Spleen (tissue), 11 donors: ENCODE data around the gene RAB11FIP4. TPM values are rescaled to one million over a fixed set of nuclear protein-coding genes. Genes with fewer than 3 reads are reported as not detected.

ENCODE experiments used
- DNase-seq: peaks from one replicate; pipeline ENCODE4 v3.0.0-alpha.2; 2020
- H3K27ac ChIP-seq, 8 donors: fragments of 200-600 bp; sonication (generic) in 7 of 8; 1 replicate in 4 of 8; 2 replicates in 4 of 8; pipeline versions ENCODE4 v1.5.0 to v1.8.0; 2016 to 2021; ENCODE audit warnings: inconsistent platforms in 4 of 8, mild to moderate bottlenecking in 4 of 8, moderate library complexity in 1 of 8
- H3K27me3 ChIP-seq, 7 donors: fragments of 200-600 bp; sonication (generic) in 6 of 7; replicated peaks in 1 of 7; 1 replicate in 4 of 7; 2 replicates in 3 of 7; pipeline versions ENCODE4 v1.5.0 to v1.8.0; 2016 to 2021; ENCODE audit warnings: inconsistent platforms in 3 of 7, mild to moderate bottlenecking in 1 of 7
- H3K36me3 ChIP-seq, 6 donors: fragments of 200-600 bp; sonication (generic) in 5 of 6; 1 replicate in 4 of 6; 2 replicates in 2 of 6; pipeline versions ENCODE4 v1.5.0 to v1.8.0; 2016 to 2021; ENCODE audit warnings: inconsistent platforms in 2 of 6
- H3K4me1 ChIP-seq, 6 donors: fragments of 200-600 bp; sonication (generic) in 5 of 6; 1 replicate in 3 of 6; 2 replicates in 3 of 6; pipeline versions ENCODE4 v1.5.0 to v1.8.0; 2016 to 2021; ENCODE audit warnings: inconsistent platforms in 3 of 6
- H3K4me3 ChIP-seq, 8 donors: fragments of 200-600 bp; sonication (generic) in 7 of 8; 1 replicate in 4 of 8; 2 replicates in 4 of 8; pipeline versions ENCODE4 v1.5.0 to v1.8.0; 2016 to 2021; ENCODE audit warnings: inconsistent platforms in 4 of 8, mild to moderate bottlenecking in 4 of 8, moderate library complexity in 2 of 8
- H3K9me3 ChIP-seq, 8 donors: fragments of 200-600 bp; sonication (generic) in 7 of 8; 1 replicate in 4 of 8; 2 replicates in 4 of 8; pipeline versions ENCODE4 v1.5.0 to v1.8.0; 2016 to 2021; ENCODE audit warnings: inconsistent platforms in 4 of 8
- POLR2A ChIP-seq, 3 donors: fragments of 450-650 bp; IDR thresholded peaks; one replicate each; pipeline ENCODE4 v1.5.1; 2017; ENCODE audit warnings: antibody characterized with exemption in 3 of 3, mild to moderate bottlenecking in 1 of 3
- POLR2AphosphoS5 ChIP-seq, 3 donors: sonication (generic); formaldehyde crosslinking; IDR thresholded peaks; one replicate each; pipeline ENCODE4 v1.5.1; 2017; ENCODE audit warnings: antibody characterized with exemption in 3 of 3
- WGBS, 5 donors: extraction: QIAGEN DNeasy Blood & Tissue Kit in 3 of 5; methylation state at CpG; one replicate each; pipeline versions ENCODE4 v1.1.5 to v1.1.7; 2013 to 2018; 5-methylcytosine and 5-hydroxymethylcytosine counted together
- intact Hi-C: fragments of 100-400 bp; cut with DNase I; formaldehyde crosslinking; loops from one replicate; pipeline ENCODE4 v1.15.0; 2023; ENCODE audit warnings: low total_unique reads
- polyA plus RNA-seq, 3 donors: library from polyadenylated mRNA; stranded (reverse); fragments of 200-250 nt; gene quantifications; one replicate each; pipeline ENCODE4 v1.2.1, GENCODE V29; 2013
- total RNA-seq, 7 donors: library from RNA; depleted of rRNA in 3 of 7; stranded (reverse); fragments of >200 nt in 3 of 7; fragmentation: NEBNext Ultra II Directional in 4 of 7; extraction: Animal tissue kit (Norgen Biotek cat#: 25700) in 4 of 7; gene quantifications; one replicate each; pipeline versions ENCODE4 v1.1.0 to v1.2.1, GENCODE V29; 2016 to 2021
- TF ChIP-seq, protein P1 (sequence below), 11 experiments: fragments of 200-600 bp in 7 of 11; fragments of 450-650 bp in 4 of 11; sonication (generic) in 4 of 11; IDR thresholded peaks in 8 of 11; conservative IDR thresholded peaks in 3 of 11; 1 replicate in 7 of 11; 2 replicates in 4 of 11; pipeline versions ENCODE4 v1.4.0 to v1.8.0; 2016 to 2021; ENCODE audit warnings: antibody characterized with exemption in 11 of 11, inconsistent platforms in 4 of 11, mild to moderate bottlenecking in 1 of 11
- donor health status: healthy with polysubstance abuse.
- donor health status: DM: no; HTN: no; CAD: no; lungs with moderate emphysema.
- donor health status: DM: no; HTN: no; CAD: no.
- donor health status: Bipolar disorder and iron deficiency.
- donor health status: healthy.
- donor health status: DM: no; HTN: no; CAD: no.
- donor health status: DM: yes; HTN: yes; CAD: no.

The RAB11FIP4 gene
- total and polyA plus RNA-seq, 10 donors = 5.5 to 25.2 (median 20.9) TPM

DNA sequence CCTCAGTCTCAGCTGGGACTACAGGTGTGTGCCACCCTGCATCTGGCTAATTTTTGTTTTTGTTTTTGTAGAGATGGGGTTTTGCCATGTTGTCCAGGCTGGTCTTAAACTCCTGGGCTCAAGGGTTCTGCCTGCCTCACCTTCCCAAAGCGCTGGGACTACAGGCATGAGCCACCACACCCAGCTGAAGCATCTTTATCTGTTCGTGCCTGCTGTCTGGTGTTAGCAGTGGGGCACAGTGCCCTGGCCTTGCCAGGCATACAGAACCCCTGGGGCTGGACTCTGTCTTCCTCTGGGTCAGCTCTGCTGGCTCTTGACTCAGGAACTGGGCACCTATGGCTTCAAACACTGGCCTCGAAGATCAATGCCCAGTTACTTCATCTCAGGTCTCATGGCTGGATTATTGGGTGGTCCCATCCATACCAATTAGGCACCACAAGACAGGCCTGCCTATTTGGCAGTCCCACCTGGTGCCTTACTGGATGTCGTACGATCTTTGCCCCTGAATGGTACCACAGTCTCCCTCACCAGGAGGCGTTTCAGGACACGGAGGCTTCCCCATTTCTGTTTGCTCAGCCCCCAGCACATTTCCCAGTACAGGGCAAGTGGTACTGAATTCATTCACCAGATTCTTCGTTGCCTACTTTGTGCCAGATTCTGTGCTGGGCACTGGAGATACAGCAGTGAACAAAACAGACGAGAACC, 99.3 kb downstream of the RAB11FIP4 start:
- Histone ChIP-seq H3K36me3 (no peaks in the 10 kb centered on the region), H3K27me3 (peaks cover 0 to 21% (median 3%) of the 10 kb centered on the region in 7 donors), H3K4me1 (peaks cover 64 to 90% (median 89%) of the 10 kb centered on the region in 6 donors), H3K4me3 (peak overlapping the region in 1 of 8 donors; percentile 82), H3K9me3 (no peaks in the 10 kb centered on the region), H3K27ac (peak overlapping the region; percentile 71 to 94 (median 91))
- 66 to 80% (median 73%) methylated on average over 6 to 9 of the region's 9 CpGs for WGBS, 5 donors
- intact Hi-C loops = no loop called here
- TF ChIP-seq POLR2AphosphoS5 (IDR thresholded peaks at IDR 0.05) (no peak), POLR2A (IDR thresholded peaks at IDR 0.05) (no peak)
- TF ChIP-seq, protein P1, sequence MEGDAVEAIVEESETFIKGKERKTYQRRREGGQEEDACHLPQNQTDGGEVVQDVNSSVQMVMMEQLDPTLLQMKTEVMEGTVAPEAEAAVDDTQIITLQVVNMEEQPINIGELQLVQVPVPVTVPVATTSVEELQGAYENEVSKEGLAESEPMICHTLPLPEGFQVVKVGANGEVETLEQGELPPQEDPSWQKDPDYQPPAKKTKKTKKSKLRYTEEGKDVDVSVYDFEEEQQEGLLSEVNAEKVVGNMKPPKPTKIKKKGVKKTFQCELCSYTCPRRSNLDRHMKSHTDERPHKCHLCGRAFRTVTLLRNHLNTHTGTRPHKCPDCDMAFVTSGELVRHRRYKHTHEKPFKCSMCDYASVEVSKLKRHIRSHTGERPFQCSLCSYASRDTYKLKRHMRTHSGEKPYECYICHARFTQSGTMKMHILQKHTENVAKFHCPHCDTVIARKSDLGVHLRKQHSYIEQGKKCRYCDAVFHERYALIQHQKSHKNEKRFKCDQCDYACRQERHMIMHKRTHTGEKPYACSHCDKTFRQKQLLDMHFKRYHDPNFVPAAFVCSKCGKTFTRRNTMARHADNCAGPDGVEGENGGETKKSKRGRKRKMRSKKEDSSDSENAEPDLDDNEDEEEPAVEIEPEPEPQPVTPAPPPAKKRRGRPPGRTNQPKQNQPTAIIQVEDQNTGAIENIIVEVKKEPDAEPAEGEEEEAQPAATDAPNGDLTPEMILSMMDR (IDR thresholded peaks at IDR 0.05 in 8 of 11, conservative IDR thresholded peaks at IDR 0.05 in 3 of 11) = no peak
- DNase-seq = no peak

DNA sequence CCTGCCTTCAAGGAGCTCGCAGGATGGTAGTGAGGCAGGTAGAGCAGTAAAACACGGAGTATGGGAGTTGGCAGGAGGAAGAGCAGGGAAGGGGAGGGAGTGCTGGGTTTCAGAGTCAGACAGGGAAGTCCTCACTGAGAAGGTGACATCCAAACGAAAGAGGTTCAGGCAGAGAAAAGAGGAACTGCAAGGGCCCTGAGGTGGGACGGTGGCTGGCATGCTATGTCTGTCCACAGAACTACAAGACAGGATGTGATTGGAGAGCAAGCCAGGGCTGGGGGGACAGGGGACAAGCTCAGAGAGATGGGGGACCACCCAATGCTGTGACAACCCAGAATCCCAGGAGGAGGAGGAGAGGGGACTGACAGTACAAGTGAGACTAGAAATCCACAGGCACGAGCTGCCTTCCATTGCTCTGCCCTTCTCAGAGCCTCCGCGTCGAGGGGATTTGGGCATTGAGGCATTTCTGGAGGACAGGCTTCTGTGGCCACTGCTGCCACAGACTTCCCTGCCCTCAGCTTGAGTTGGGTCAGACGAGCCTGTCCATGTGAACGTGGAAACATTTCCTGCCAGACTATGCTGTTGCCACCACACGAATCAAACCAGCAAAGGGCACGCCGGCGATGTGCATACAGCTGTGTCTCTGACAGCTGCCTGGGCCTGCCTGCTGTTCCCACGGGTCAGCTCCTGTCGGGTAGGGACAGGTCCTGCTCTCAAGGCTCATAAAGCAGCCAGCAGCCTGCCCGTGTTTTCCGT, 100.1 kb downstream of the RAB11FIP4 start:
- peaks cover 69 to 96% (median 95%) of the 10 kb centered on the region in 6 donors for H3K4me1 ChIP-seq
- WGBS, 5 donors = 49 to 57% (median 52%) methylated on average over 14 to 18 of the region's 18 CpGs
- H3K27ac ChIP-seq = peak overlapping the region; percentile 71 to 94 (median 91)
- no peaks in the 10 kb centered on the region for H3K9me3 ChIP-seq
- H3K4me3 ChIP-seq = peak overlapping the region in 1 of 8 donors; percentile 82
- DNase-seq = peak; percentile 93
- H3K27me3 ChIP-seq = peaks cover 0 to 21% (median 3%) of the 10 kb centered on the region in 7 donors
- no peaks in the 10 kb centered on the region for H3K36me3 ChIP-seq
- intact Hi-C loops = no loop called here
- TF ChIP-seq, protein P1 (IDR thresholded peaks at IDR 0.05 in 8 of 11, conservative IDR thresholded peaks at IDR 0.05 in 3 of 11) = no peak
- TF ChIP-seq POLR2A (IDR thresholded peaks at IDR 0.05) = no peak
- TF ChIP-seq POLR2AphosphoS5 (IDR thresholded peaks at IDR 0.05) = peak; percentile 10 to 70 (median 53)

DNA sequence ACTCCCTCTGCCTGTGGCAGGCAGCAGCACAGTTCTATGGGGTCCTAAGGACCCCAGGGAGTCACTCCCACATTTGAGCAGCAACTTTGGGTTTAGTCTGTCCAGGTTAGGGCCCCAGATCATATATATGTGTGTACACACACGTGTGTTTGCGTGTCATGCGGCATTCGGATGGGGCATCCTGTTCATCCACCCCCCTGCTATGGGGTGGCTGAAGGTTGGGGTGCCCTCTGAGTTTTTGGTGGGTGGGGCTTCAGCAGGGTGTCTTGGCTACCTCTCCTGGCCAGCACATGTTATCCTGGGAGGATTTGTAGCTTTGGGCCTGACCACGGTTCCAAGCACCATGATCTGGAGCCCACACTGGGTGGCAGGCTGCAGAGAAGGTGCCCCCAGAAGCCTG, 100.7 kb downstream of the RAB11FIP4 start:
- Histone ChIP-seq H3K4me1 (peaks cover 69 to 97% (median 94%) of the 10 kb centered on the region in 6 donors), H3K4me3 (peak overlapping the region in 1 of 8 donors; percentile 82), H3K9me3 (no peaks in the 10 kb centered on the region), H3K27ac (peak overlapping the region; percentile 71 to 94 (median 91)), H3K27me3 (peaks cover 0 to 18% (median 3%) of the 10 kb centered on the region in 7 donors), H3K36me3 (no peaks in the 10 kb centered on the region)
- TF ChIP-seq, protein P1 (IDR thresholded peaks at IDR 0.05 in 8 of 11, conservative IDR thresholded peaks at IDR 0.05 in 3 of 11) = no peak
- TF ChIP-seq POLR2A (IDR thresholded peaks at IDR 0.05) = no peak
- no peak for TF ChIP-seq POLR2AphosphoS5 (IDR thresholded peaks at IDR 0.05)
- whole genome bisulfite sequencing, 5 donors = 94 to 97% (median 96%) methylated on average over 5 of the region's 5 CpGs
- intact Hi-C loops = no loop called here
- no peak for DNase-seq
